Measurements from ENCODE around the gene NPEPL1.

The NPEPL1 gene

GRCh38 chr20:58701431-58702160 lies 9.0 kb downstream of the NPEPL1 start:
- DNase-seq: no peak

- no peak for DNase-seq
Measured at GRCh38 chr20:58702161-58702510, 9.5 kb downstream of the NPEPL1 start.

GRCh38 chr20:58702859-58703648 lies 10.5 kb downstream of the NPEPL1 start:
- no peak for DNase-seq

- DNase-seq: no peak
Measured at GRCh38 chr20:58703765-58704371, 11.3 kb downstream of the NPEPL1 start.

- no peak for DNase-seq
Measured at GRCh38 chr20:58705208-58705926, 12.8 kb downstream of the NPEPL1 start.

GRCh38 chr20:58706150-58706892 lies 13.7 kb downstream of the NPEPL1 start:
- no peak for DNase-seq

GRCh38 chr20:58706975-58707681 lies 14.5 kb downstream of the NPEPL1 start:
- DNase-seq: no peak

- no peak for DNase-seq
Measured at GRCh38 chr20:58707770-58708169, 15.2 kb downstream of the NPEPL1 start.

- no peak for DNase-seq
Measured at GRCh38 chr20:58708246-58708931, 15.8 kb downstream of the NPEPL1 start.

GRCh38 chr20:58709013-58709702 lies 16.6 kb downstream of the NPEPL1 start:
- DNase-seq: no peak

GRCh38 chr20:58709703-58710039 lies 17.1 kb downstream of the NPEPL1 start:
- no peak for DNase-seq

GRCh38 chr20:58710481-58711265 lies 18.1 kb downstream of the NPEPL1 start:
- no peak for DNase-seq

GRCh38 chr20:58711266-58712051 lies 18.9 kb downstream of the NPEPL1 start:
- DNase-seq: no peak

GRCh38 chr20:58712151-58712791 lies 19.7 kb downstream of the NPEPL1 start:
- no peak for DNase-seq

- DNase-seq: no peak
Measured at GRCh38 chr20:58712806-58713731, 20.5 kb downstream of the NPEPL1 start.

GRCh38 chr20:58713801-58714339 lies 21.3 kb downstream of the NPEPL1 start:
- no peak for DNase-seq

GRCh38 chr20:58714340-58714922 lies 21.8 kb downstream of the NPEPL1 start:
- DNase-seq: no peak
